Fibroblast of skin of scalp (primary cell): ENCODE data around the gene APEH.
"Not testable (repeated sequence)": the region's sequence is repeated elsewhere in the genome, so short reads cannot be mapped to it uniquely, and the experiment has no call there.

Source experiments
- DNase-seq: peaks from one replicate; pipeline ENCODE4 v3.0.0-alpha.2; 2013

Gene APEH

GRCh38 chr3:49669352-49669751, 4.8 kb upstream of the APEH start:
- DNase-seq: no peak

GRCh38 chr3:49670940-49671290, 3.2 kb upstream of the APEH start:
- DNase-seq: no peak

- peak; percentile 56 for DNase-seq
These were observed 2.6 kb upstream of the APEH start for GRCh38 chr3:49671291-49672288.

GRCh38 chr3:49673121-49673714, 933 bp upstream of the APEH start:
- no peak for DNase-seq

GRCh38 chr3:49674497-49674983, 389 bp downstream of the APEH start:
- DNase-seq: no peak

- DNase-seq: no peak
These were observed 1.8 kb downstream of the APEH start for GRCh38 chr3:49675912-49676311.

- no peak for DNase-seq
These were observed 6.5 kb downstream of the APEH start for GRCh38 chr3:49680493-49681231.

GRCh38 chr3:49681232-49681522, 7.0 kb downstream of the APEH start:
- DNase-seq: no peak

- no peak for DNase-seq
These were observed 7.4 kb downstream of the APEH start for GRCh38 chr3:49681543-49681942.

- DNase-seq: no peak
These were observed 9.0 kb downstream of the APEH start for GRCh38 chr3:49683162-49683561.

- DNase-seq: not testable (repeated sequence)
These were observed 10.3 kb downstream of the APEH start for GRCh38 chr3:49684453-49684852.

GRCh38 chr3:49685103-49685502, 11.0 kb downstream of the APEH start:
- DNase-seq: not testable (repeated sequence)

GRCh38 chr3:49685846-49686245, 11.7 kb downstream of the APEH start:
- not testable (repeated sequence) for DNase-seq

- not testable (repeated sequence) for DNase-seq
These were observed 12.2 kb downstream of the APEH start for GRCh38 chr3:49686346-49686745.

GRCh38 chr3:49686769-49687423, 12.7 kb downstream of the APEH start:
- peak; percentile 45 for DNase-seq

GRCh38 chr3:49687424-49687795, 13.3 kb downstream of the APEH start:
- DNase-seq: not testable (repeated sequence)

GRCh38 chr3:49688338-49689045, 14.3 kb downstream of the APEH start:
- not testable (repeated sequence) for DNase-seq

GRCh38 chr3:49689046-49689907, 15.1 kb downstream of the APEH start, which contains the start of the genes MST1 and RNF123:
MST1 (minus strand) TSS chr3:49689474; CDS start chr3:49688691, 783 bp downstream.
RNF123 (plus strand) TSS chr3:49689557; CDS start chr3:49691166, 1,609 bp downstream.
- peak; percentile 92 for DNase-seq

GRCh38 chr3:49689908-49690624, 15.9 kb downstream of the APEH start:
- DNase-seq: not testable (repeated sequence)

- not testable (repeated sequence) for DNase-seq
These were observed 16.7 kb downstream of the APEH start for GRCh38 chr3:49690856-49691255.
